Activated CD4-positive, alpha-beta T cell treated with anti-CD3 and anti-CD28 coated beads for 24 hours (primary cell): ENCODE data around the gene PSME3.

Experiments
- DNase-seq, 2 donors: peaks; one replicate each; pipeline ENCODE4 v3.0.0-alpha.2; 2020; ENCODE audit warnings: low read depth in 2 of 2

Gene PSME3, protein sequence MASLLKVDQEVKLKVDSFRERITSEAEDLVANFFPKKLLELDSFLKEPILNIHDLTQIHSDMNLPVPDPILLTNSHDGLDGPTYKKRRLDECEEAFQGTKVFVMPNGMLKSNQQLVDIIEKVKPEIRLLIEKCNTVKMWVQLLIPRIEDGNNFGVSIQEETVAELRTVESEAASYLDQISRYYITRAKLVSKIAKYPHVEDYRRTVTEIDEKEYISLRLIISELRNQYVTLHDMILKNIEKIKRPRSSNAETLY

DNA sequence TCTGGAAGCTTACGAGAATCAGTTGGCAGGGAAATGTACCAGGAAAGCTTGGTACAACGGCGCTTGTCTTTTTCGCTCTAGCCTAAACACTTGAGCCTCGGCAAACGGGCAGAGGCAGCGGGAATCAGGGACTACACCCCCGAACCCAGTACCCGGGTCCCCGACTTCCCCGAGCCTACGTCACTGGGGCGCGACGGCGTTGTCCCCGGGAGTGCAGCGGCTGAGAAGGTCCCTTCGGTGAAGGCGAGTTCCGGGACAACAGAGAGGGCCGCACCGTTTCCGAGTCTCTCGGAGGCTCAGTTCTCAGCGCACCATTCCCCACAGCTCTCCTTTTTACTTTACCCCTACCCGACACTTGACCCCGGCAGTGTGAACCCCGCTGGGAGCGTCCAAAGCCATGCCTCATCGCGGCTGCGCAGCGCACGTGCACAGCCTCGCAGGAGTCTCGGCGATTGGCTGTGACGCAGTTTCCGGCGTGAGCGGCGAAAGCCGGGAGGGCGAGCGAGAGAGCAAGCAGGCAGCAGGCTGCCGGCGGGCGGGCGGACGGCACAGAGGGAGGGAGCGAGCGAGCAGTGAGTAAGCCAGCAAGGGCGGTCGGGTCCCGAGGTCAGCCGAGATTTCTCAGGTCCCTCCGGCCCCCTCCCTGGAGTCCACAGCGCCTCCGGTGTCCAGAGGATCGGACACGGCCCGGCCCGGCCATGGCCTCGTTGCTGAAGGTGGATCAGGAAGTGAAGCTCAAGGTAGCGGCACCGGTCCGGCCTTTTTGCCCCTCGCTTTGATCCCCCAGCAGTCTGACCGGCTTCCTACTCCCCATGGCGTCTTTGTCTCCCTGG is at the start of gene PSME3:
PSME3 (plus strand) TSS at position 464 of the 833 bp plus-strand sequence; CDS start at position 699, 235 bp downstream.
- DNase-seq = peak; percentile 77 to 85

DNA sequence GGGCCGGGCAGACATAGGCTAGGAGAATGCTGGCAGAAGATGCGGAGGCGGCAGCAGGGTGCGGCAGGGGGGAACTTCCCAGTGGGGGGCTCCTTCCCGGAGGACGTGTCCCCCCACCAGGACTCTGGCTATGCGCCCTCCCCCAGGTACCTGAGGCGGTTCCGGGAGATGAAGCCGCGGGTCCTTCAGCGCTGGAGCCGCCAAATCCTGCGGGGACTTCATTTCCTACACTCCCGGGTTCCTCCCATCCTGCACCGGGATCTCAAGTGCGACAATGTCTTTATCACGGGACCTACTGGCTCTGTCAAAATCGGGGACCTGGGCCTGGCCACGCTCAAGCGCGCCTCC is 49.4 kb upstream of the PSME3 start:
- DNase-seq = no peak

DNA sequence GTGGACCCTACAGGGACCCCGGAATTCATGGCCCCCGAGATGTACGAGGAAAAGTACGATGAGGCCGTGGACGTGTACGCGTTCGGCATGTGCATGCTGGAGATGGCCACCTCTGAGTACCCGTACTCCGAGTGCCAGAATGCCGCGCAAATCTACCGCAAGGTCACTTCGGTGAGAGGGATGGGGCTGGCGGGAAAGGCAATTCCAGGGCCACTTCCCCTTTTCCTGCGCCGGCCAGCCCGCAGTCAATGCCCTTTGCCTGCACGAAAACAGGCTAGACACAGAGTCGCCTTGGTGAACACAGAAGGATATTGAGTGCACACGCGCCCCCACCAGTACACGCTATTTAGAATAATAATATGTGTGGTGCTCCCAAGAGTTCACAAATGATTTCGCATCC is 48.8 kb upstream of the PSME3 start:
- no peak for DNase-seq

DNA sequence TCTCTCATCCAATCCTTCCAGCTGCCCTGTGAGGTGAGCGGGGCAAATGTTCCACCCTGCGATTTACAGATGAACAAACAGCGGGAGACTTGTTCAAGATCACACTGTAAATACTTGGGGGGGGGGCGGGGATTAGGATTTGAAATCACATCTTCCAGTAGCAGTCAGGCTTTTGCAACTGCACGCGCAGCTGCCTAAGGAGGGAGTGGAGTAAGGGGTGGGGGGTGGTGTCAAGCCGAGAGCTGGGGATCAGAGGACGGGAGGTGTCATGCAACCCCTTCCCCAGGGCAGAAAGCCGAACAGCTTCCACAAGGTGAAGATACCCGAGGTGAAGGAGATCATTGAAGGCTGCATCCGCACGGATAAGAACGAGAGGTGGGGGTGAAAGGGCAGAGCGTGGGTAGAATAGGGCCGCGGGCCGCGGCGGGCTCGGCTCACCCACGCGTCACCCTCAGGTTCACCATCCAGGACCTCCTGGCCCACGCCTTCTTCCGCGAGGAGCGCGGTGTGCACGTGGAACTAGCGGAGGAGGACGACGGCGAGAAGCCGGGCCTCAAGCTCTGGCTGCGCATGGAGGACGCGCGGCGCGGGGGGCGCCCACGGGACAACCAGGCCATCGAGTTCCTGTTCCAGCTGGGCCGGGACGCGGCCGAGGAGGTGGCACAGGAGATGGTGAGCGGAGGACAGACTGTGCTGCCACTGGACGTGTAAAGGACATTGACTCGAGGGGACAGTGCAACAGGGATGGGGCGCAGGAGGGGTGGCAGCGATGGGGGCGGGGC is 48.2 kb upstream of the PSME3 start:
- DNase-seq = no peak

DNA sequence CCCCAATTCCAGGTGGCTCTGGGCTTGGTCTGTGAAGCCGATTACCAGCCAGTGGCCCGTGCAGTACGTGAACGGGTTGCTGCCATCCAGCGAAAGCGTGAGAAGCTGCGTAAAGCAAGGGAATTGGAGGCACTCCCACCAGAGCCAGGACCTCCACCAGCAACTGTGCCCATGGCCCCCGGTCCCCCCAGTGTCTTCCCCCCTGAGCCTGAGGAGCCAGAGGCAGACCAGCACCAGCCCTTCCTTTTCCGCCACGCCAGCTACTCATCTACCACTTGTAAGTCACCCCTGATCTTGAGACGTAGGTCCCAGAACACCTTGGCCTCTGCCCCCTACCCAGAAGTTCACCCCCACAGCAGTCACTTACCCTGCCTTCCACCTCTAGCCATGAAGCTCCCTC is 45.9 kb upstream of the PSME3 start:
- no peak for DNase-seq

DNA sequence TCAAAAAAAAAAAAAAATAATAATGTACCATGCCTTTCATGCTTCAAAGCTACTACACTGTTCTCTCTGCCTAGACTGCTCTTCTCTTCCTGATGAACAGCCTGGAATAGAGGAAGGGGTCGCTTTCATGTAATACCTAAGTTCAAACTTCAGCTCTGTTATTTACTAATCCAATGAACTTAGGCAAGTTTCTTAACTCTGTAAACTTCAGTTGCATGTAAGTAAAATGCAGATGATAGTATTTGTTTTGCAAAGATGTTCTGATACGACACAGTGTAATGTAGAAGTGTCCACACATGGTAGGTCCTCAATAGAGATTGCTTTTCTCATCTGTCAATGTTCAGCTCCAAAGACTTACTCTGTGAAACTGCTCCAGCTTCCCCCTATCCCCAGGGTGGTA is 41.2 kb upstream of the PSME3 start:
- no peak for DNase-seq

DNA sequence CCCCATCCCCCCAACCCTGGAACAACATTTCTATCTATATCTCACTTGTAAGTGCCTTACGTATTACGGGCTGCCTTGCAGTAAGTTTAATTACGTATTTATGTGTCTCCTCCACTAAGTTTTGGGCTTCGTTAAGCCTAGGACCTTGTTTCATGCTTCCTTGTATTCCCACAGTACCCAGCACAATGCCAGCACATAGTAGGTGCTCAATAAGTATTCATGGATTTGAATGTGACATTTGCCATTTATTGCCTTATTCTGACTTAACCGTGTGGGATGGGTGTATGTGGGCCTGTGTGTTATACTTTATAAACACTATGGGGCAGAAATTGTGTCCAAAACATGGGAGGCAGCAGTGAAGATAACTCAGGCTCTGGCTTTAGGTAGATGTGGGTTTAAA is 40.7 kb upstream of the PSME3 start:
- DNase-seq = no peak

DNA sequence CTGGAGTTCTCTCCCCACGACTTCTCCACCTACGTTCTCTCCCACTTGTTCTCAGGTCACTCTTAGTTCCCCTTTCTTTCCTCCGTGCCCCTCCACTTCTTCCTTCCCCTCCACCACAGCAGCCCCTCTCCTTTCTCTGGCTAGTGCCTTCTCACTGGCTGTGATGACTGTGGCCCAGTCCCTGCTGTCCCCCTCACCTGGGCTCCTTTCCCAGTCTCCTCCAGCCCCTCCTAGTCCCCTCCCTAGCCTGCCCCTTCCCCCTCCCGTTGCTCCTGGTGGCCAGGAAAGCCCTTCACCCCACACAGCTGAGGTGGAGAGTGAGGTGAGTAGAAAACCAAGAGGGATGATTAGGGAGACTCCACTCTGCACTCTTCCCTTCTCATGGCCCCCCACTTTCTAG is 38.1 kb upstream of the PSME3 start:
- no peak for DNase-seq

DNA sequence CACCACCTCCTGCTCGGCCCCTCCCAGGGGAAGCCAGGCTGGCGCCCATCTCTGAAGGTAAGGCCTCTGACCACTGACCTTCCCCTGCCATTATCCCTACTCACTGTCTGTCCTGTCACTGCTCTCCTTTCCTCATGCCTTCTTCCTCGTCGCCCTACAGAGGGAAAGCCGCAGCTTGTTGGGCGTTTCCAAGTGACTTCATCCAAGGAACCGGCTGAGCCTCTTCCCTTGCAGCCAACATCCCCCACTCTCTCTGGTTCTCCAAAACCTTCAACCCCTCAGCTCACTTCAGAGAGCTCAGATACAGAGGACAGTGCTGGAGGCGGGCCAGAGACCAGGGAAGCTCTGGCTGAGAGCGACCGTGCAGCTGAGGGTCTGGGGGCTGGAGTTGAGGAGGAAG is 37.7 kb upstream of the PSME3 start:
- no peak for DNase-seq

DNA sequence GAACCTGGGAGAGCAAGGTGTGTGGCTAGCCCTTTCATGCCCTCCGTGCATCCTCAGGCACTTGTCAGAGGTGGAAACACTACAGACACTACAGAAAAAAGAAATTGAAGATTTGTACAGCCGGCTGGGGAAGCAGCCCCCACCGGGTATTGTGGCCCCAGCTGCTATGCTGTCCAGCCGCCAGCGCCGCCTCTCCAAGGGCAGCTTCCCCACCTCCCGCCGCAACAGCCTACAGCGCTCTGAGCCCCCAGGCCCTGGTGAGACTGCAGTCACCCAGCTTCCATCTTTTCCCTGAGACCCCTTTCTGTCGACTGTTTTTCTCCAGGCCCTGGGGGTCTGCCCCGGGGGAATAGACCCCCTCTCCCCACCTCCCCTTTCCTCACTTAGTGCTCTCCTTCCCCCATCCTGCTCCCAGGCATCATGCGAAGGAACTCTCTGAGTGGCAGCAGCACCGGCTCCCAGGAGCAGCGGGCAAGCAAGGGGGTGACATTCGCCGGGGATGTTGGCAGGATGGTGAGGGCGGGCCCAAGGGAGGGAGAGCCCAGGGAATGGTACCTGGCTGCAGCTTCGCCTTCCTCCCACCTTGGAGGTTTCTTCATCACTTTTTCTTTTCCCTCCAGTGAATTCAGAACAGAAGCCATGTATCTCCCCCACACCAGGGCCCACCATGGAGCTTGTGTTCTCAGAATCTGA is 37.0 kb upstream of the PSME3 start:
- DNase-seq = no peak

DNA sequence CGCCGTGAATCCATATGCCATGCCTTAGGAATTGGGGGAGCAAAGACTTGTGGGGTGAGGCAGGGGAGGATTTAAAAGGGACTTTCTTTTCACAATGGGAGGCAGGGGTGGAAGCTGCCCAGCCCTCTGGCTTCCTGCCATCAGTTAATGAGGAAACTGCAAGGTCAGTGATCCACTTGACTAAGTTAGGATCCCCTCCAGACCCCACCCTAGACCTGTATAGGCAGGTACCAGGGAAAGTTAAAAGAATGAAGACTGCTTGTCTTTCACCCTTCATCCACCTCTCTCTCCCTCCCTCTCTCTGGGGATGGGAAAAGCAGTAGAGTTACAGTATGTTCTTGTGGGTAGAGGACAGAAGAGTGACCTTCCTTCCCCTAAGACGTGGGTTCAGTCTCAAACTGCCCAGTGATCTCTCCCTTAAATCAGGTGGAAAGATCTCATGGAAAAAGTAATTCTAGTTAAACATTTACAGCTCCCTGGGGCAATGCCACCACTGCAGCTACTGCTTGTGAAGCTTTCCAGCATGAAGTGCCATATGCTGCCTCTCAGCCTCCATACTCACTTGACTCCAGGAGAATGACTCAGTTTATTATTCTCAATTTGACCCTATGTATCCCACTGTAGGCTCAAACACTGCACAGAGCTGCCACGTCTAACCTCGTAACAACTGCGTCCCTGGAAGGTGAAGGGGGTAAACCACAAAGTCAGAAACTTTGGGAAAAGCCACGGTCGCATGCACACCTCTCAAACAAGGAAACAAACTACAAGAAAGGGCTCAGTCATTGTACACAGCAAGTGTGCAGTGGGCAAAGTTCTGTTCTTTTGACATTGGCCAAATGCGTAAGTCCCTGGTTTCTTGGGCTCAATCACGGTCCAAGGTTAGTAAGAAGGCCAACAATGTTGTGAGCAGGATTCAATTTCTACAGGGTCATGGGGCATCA is 35.9 kb upstream of the PSME3 start:
- DNase-seq = no peak

DNA sequence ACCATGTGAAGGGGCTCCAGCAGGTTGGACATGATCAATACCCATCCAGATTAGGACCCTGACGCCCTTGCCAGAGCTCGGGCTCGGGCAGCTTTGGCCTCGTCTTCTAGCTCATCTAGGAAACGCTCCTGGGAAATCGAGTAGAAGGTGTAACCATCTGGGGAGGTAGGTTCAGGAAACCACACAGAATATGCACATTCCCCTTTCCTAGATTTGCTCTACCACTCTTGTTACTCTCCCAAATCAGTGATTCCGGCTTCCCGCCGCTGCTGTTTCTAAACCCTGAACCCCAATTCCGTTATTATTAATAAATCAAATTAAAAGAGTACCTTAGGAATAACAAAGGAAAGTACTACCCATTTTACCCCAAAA is 35.2 kb upstream of the PSME3 start:
- DNase-seq = no peak

DNA sequence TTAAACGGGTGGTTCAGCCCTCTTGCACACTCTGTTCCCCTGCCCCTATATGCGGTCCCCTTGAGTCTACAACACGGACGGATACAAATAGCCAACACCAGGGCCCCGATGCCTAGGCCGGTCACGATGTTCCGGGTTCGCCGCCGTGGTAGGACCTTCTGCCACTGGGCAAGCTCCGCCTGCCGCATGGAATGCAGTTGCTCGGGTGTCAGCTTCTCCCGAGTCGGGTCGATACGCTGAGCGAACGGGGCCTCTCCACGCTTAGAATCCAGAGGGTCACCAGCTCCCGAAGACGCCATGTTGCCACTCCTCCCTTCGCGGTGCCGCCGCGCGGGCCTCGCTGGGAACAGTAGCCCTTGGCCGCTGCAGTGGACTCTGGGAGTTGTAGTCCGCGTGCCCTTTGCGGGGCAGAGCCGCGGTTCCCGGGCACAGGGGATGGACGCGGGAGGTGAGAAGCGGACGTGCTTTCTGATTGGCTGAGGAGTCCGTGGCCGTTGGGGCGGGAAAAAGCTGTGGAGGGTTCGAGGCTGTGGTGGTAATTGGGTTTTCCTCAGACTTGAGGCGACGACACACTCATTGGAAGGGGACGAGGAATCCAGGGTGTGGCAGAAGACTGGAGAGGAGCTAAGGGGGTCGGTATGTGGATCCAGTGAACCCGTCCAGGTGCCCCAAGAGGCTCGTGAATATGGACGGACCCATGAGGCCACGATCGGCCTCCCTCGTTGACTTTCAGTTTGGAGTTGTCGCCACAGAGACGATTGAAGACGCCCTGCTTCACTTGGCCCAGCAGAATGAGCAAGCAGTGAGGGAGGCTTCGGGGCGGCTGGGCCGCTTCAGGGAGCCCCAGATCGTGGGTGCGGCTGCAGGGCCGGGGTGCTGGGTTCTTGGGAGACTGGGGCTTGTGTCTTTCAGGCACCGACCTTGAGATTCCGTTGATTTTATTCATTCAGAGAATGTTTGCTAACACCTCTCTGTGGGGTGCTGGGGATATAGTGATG is 34.5 kb upstream of the PSME3 start, which contains the start of the genes CNTD1 and COA3:
CNTD1 (plus strand) TSS at position 479 of the 998 bp plus-strand sequence; CDS start at position 686, 207 bp downstream.
COA3 (minus strand) TSS at position 322 of the 998 bp plus-strand sequence; CDS start at position 299, 23 bp downstream.
- peak; percentile 65 to 75 for DNase-seq

DNA sequence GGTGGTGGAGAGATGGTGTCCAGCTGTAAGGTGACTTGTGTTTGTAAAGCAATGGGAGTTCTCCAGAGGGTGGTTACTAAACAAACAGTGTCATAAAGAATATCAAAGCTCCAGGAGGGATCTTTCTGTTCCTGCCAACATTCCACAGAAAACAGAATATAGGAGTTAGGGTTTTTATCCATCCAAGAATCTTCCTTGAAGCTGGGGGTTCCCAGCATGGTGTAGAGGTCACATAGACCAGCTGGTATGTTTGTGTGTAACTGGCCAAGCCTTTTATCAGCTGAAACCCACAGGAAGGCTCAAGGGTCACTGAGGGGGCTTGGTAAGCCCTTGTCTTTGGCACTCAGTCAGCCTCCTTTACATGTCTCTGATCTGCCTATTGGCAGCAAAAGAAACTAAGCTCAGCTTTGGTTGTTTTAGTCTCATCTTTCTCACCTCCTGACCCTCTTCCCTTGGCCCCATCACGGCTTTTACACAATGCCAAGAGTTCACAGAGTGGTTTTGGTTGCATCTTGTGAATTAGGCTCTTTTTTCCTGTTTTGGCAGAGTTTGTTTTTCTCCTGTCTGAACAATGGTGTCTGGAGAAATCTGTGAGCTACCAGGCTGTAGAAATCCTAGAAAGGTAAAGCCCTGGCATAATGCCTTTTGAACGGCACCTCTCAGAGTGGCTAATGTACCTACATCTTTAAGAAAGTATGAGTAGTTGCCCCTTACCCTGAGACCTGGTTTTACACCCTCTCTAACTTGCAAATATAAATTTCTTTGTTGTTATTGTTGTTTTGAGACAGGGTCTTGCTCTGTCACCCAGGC is 29.9 kb upstream of the PSME3 start:
- no peak for DNase-seq

DNA sequence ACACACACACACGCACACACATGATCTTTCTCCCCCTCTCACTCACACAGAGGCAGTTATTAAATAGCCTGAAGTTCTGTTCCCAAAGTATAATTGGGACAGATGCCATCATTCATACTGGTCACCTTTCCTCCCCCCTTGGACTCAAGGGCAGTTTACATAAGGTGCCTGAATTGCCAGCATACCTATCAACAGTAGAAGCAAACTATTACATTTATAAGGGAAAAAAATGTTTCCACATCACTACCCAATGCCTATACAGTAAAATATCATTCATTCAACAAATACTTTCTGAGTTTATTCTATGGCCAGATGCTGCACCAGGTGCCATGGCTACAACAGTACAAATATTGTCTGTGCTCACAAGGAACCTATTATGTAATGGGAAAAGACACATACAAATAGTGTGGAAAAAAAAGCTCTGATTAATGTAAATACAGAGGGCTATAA is 28.3 kb upstream of the PSME3 start:
- no peak for DNase-seq

DNA sequence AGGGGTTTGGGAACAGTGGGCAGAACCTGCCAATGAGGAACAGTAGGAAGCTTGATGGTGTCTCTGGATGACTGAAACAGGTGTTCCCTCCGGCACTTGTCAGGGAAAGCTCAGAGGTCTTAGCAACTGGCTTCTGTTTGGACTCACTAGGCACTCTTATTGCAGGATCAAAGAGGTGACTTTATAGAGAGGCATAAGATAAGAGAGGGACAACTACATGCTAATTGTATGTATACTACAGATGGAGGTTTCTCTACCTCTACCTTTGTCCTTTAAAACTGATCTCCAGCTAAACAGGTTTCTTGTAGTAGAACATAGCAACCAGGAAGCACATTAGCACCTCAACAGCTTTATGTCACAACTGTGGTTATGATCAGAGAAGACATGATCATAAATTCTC is 26.9 kb upstream of the PSME3 start:
- no peak for DNase-seq

DNA sequence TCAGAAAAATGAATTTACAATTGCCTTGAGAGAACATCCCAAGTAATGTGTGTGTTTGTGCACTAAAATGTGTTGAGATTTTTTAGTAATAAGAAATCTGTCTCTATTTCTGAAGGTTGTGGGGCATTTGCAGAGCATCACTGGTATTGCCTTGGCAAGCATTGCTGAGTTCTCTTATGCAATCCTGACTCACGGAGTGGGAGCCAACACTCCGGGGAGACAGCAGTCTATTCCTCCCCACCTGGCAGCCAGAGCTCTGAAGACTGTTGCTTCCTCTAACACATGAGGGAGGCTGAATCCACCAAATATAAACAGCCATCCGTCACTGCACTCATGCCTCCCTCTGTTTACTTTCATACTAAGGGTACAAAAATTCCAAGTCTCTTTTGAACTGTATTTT is 23.9 kb upstream of the PSME3 start:
- no peak for DNase-seq

DNA sequence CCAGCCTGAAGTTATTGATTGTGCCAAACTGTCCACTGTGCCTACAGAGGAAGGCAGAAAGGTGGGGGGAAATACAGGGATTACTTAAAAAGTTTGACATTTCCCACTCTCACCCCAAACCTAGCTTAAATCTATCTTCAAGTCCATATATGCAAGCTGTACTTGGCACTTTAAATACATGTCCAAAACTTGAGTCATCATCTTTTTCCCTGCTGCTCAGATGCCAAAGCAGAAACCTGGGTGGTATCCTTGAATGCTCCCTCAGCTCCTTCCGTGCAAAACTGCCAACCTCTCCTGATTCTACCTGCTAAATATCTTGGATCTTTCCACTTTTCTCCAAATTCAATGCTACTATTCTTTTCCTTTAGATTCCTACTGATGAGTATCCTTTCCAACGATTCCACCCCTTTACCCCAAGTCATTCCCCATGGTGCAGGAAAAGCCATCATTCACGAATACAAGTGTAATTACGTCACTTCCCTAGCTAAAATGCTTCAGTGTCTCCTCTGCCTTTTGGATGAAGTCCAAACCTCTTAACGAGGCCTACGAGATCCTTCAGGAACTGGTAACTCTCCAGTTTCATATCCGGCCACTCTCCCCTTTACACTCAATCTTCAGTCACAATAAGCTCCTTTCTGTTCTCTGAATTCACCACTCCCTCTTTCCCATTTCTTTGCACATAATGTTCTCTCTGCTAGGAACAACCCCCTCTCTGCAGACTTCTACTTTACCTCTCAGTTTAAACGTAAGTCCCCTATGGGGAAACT is 18.4 kb upstream of the PSME3 start:
- DNase-seq = no peak
